Neuronal stem cell (in vitro differentiated cells): Measurements from ENCODE around the gene LAMA5.

Experiments
- DNase-seq: peaks from one replicate; pipeline ENCODE4 v3.0.0-alpha.2; 2013; ENCODE audit warnings: low spot score
- H2AFZ ChIP-seq: one replicate; pipeline ENCODE4 v1.6.1; 2013; ENCODE audit warnings: mild to moderate bottlenecking, low read length, inconsistent platforms
- H2AK5ac ChIP-seq: 2 replicates; pipeline ENCODE4 v1.6.1; 2013; ENCODE audit warnings: low read depth, mild to moderate bottlenecking, inconsistent platforms, low read length, moderate library complexity, mixed read lengths
- H2BK120ac ChIP-seq: 2 replicates; pipeline ENCODE4 v1.6.1; 2013; ENCODE audit warnings: low read depth, mild to moderate bottlenecking, inconsistent platforms, low read length, moderate library complexity, mixed read lengths
- H2BK12ac ChIP-seq: one replicate; pipeline ENCODE4 v1.6.1; 2013; ENCODE audit warnings: low read length, inconsistent platforms
- H2BK15ac ChIP-seq: 2 replicates; pipeline ENCODE4 v1.6.1; 2013; ENCODE audit warnings: mild to moderate bottlenecking, low read length, inconsistent platforms, mixed read lengths
- H2BK5ac ChIP-seq: one replicate; pipeline ENCODE4 v1.6.1; 2013; ENCODE audit warnings: inconsistent platforms, mild to moderate bottlenecking, low read length, moderate library complexity
- H3K14ac ChIP-seq: one replicate; pipeline ENCODE4 v1.6.1; 2013; ENCODE audit warnings: low read length, inconsistent platforms
- H3K18ac ChIP-seq: 2 replicates; pipeline ENCODE4 v1.6.1; 2013; ENCODE audit warnings: low read length, inconsistent platforms
- H3K23ac ChIP-seq: 2 replicates; pipeline ENCODE4 v1.6.1; 2013; ENCODE audit warnings: low read depth, mild to moderate bottlenecking, mixed read lengths, low read length, inconsistent platforms; ENCODE audit not compliant: poor library complexity
- H3K27ac ChIP-seq: replicated peaks from 3 replicates; pipeline ENCODE4 v1.5.1; 2013; ENCODE audit warnings: low read length, inconsistent platforms
- H3K27me3 ChIP-seq, 3 experiments: 2 replicates each; pipeline ENCODE4 v1.6.1; 2013; ENCODE audit warnings: low read length in 3 of 3, mild to moderate bottlenecking in 2 of 3, inconsistent platforms in 1 of 3, low read depth in 1 of 3, mixed read lengths in 1 of 3, moderate library complexity in 1 of 3; ENCODE audit not compliant: control insufficient read depth in 3 of 3, insufficient read depth in 3 of 3
- H3K36me3 ChIP-seq, 2 donors: replicated peaks in 1 of 2; 2 replicates each; pipeline ENCODE4 v1.6.1; 2013; ENCODE audit warnings: low read length in 2 of 2; ENCODE audit not compliant: control insufficient read depth in 2 of 2, insufficient read depth in 2 of 2
- H3K4ac ChIP-seq: 2 replicates; pipeline ENCODE4 v1.6.1; 2013; ENCODE audit warnings: inconsistent platforms, mild to moderate bottlenecking, low read length, moderate library complexity
- H3K4me1 ChIP-seq, 2 donors: 1 replicate in 1 of 2; 2 replicates in 1 of 2; pipeline ENCODE4 v1.6.1; 2013; ENCODE audit warnings: low read length in 2 of 2, low read depth in 1 of 2; ENCODE audit not compliant: control insufficient read depth in 2 of 2, insufficient read depth in 1 of 2
- H3K4me2 ChIP-seq: one replicate; pipeline ENCODE4 v1.6.1; 2013; ENCODE audit warnings: mild to moderate bottlenecking, low read length, inconsistent platforms; ENCODE audit not compliant: insufficient read depth, poor library complexity, severe bottlenecking
- H3K4me3 ChIP-seq, 2 donors: 2 replicates each; pipeline ENCODE4 v1.5.1; 2013; ENCODE audit warnings: low read length in 2 of 2, mild to moderate bottlenecking in 2 of 2, inconsistent platforms in 1 of 2, moderate library complexity in 1 of 2
- H3K79me1 ChIP-seq: one replicate; pipeline ENCODE4 v1.6.1; 2013; ENCODE audit warnings: low read depth, mild to moderate bottlenecking, inconsistent platforms, low read length, moderate library complexity
- H3K9ac ChIP-seq: one replicate; pipeline ENCODE4 v1.6.1; 2013; ENCODE audit warnings: mild to moderate bottlenecking, low read depth, low read length, inconsistent platforms; ENCODE audit not compliant: poor library complexity
- H3K9me3 ChIP-seq, 2 donors: replicated peaks in 1 of 2; 2 replicates each; pipeline versions ENCODE3 to v1.6.1; 2013; ENCODE audit warnings: low read length in 2 of 2, mild to moderate bottlenecking in 2 of 2, inconsistent platforms in 1 of 2, low read depth in 1 of 2, mixed read lengths in 1 of 2, moderate library complexity in 1 of 2; ENCODE audit not compliant: control insufficient read depth in 2 of 2, insufficient read depth in 1 of 2
- H4K8ac ChIP-seq: one replicate; pipeline ENCODE4 v1.6.1; 2013; ENCODE audit warnings: low read depth, mild to moderate bottlenecking, inconsistent platforms, low read length, moderate library complexity
- H4K91ac ChIP-seq: one replicate; pipeline ENCODE4 v1.6.1; 2013; ENCODE audit warnings: low read length, low read depth, mild to moderate bottlenecking, inconsistent platforms; ENCODE audit not compliant: poor library complexity
- WGBS, 2 donors: extraction: QIAGEN DNeasy Blood & Tissue Kit; methylation state at CpG; one replicate each; pipeline ENCODE4 v1.1.7; 2013; ENCODE audit warnings: missing lambda C conversion rate in 2 of 2, mixed read lengths in 1 of 2; ENCODE audit not compliant: insufficient read length in 2 of 2, insufficient replicate concordance in 1 of 2; ENCODE audit errors: extremely low coverage in 2 of 2; 5-methylcytosine and 5-hydroxymethylcytosine counted together

Gene LAMA5

GRCh38 chr20:62333820-62334595 lies 33.1 kb downstream of the LAMA5 start:
- Histone ChIP-seq H3K4me2 (no peak overlapping the region), H3K36me3 (peaks cover 53 to 61% of the 10 kb centered on the region in 2 donors), H3K27me3 (peaks cover 0 to 2% (median 0%) of the 10 kb centered on the region in 3 experiments)

GRCh38 chr20:62332989-62333819 lies 33.9 kb downstream of the LAMA5 start:
- Histone ChIP-seq H3K79me1 (peaks cover 13% of the 10 kb centered on the region), H3K27ac (no peak overlapping the region), H3K4ac (no peak overlapping the region), H2AFZ (no peak overlapping the region), H3K9ac (peak overlapping the region; percentile 44), H3K36me3 (peaks cover 61 to 66% of the 10 kb centered on the region in 2 donors), H4K8ac (no peak overlapping the region), H3K23ac (peak overlapping the region; percentile 17), H3K4me3 (no peak overlapping the region), H3K14ac (peak overlapping the region; percentile 38), H2BK120ac (no peak overlapping the region), H3K4me2 (no peak overlapping the region), H3K9me3 (peaks cover 0 to 5% of the 10 kb centered on the region in 2 donors), H3K4me1 (peaks cover 0 to 3% of the 10 kb centered on the region in 2 donors), H2AK5ac (no peak overlapping the region), H3K27me3 (peaks cover 0 to 2% (median 0%) of the 10 kb centered on the region in 3 experiments), H2BK12ac (peak overlapping the region; percentile 10), H2BK15ac (no peak overlapping the region), H2BK5ac (no peak overlapping the region), H3K18ac (no peak overlapping the region), H4K91ac (no peak overlapping the region)
- WGBS, 2 donors = no CpG with 5 or more reads among the region's 34 CpGs
- DNase-seq = no peak

More at GRCh38 chr20:62333820-62334595, 33.1 kb downstream of the LAMA5 start:
- Histone ChIP-seq H4K91ac (no peak overlapping the region), H2BK120ac (no peak overlapping the region), H2BK12ac (no peak overlapping the region), H3K4me1 (peaks cover 0 to 3% of the 10 kb centered on the region in 2 donors), H2AFZ (no peak overlapping the region), H3K18ac (no peak overlapping the region), H2AK5ac (no peak overlapping the region), H3K9me3 (peaks cover 0 to 5% of the 10 kb centered on the region in 2 donors), H3K79me1 (peaks cover 13% of the 10 kb centered on the region), H3K23ac (peak overlapping the region; percentile 65), H3K14ac (no peak overlapping the region), H3K4ac (no peak overlapping the region), H4K8ac (peak overlapping the region; percentile 17), H3K9ac (no peak overlapping the region), H3K27ac (no peak overlapping the region), H2BK15ac (no peak overlapping the region), H2BK5ac (no peak overlapping the region), H3K4me3 (peak overlapping the region in 1 of 2 donors; percentile 4)
- no peak for DNase-seq
- no CpG with 5 or more reads among the region's 37 CpGs for WGBS, 2 donors

- Histone ChIP-seq H3K4me1 (peaks cover 0 to 3% of the 10 kb centered on the region in 2 donors), H3K27ac (no peak overlapping the region), H3K4me2 (no peak overlapping the region), H4K91ac (no peak overlapping the region), H2BK5ac (no peak overlapping the region), H2BK15ac (no peak overlapping the region), H2BK120ac (no peak overlapping the region), H4K8ac (no peak overlapping the region), H3K4ac (no peak overlapping the region), H3K18ac (no peak overlapping the region), H3K9me3 (peaks cover 0 to 5% of the 10 kb centered on the region in 2 donors), H3K4me3 (no peak overlapping the region), H3K36me3 (peaks cover 66 to 69% of the 10 kb centered on the region in 2 donors), H3K9ac (peak overlapping the region; percentile 30), H3K23ac (no peak overlapping the region), H3K27me3 (peaks cover 0 to 2% (median 0%) of the 10 kb centered on the region in 3 experiments), H3K79me1 (peaks cover 12% of the 10 kb centered on the region), H2AK5ac (no peak overlapping the region), H2BK12ac (no peak overlapping the region), H2AFZ (no peak overlapping the region), H3K14ac (no peak overlapping the region)
- DNase-seq = no peak
- no CpG with 5 or more reads among the region's 16 CpGs for WGBS, 2 donors
Measured at GRCh38 chr20:62332421-62332820, 34.7 kb downstream of the LAMA5 start.

- DNase-seq = no peak
- no peak overlapping the region for H4K91ac ChIP-seq
- H2BK12ac ChIP-seq = no peak overlapping the region
- no peak overlapping the region for H3K14ac ChIP-seq
- H3K4me3 ChIP-seq = no peak overlapping the region
- H3K36me3 ChIP-seq = peaks cover 66 to 74% of the 10 kb centered on the region in 2 donors
- no CpG with 5 or more reads among the region's 19 CpGs for WGBS, 2 donors
- no peak overlapping the region for H2BK5ac ChIP-seq
- H3K4ac ChIP-seq = no peak overlapping the region
- H3K18ac ChIP-seq = no peak overlapping the region
- H3K9me3 ChIP-seq = peaks cover 0 to 5% of the 10 kb centered on the region in 2 donors
- no peak overlapping the region for H2AK5ac ChIP-seq
- no peaks in the 10 kb centered on the region for H3K27me3 ChIP-seq
- peaks cover 7% of the 10 kb centered on the region for H3K79me1 ChIP-seq
- H2BK15ac ChIP-seq = no peak overlapping the region
- no peak overlapping the region for H2BK120ac ChIP-seq
- peak overlapping the region; percentile 89 for H3K23ac ChIP-seq
- no peak overlapping the region for H3K4me2 ChIP-seq
- no peak overlapping the region for H2AFZ ChIP-seq
- H4K8ac ChIP-seq = no peak overlapping the region
- H3K9ac ChIP-seq = no peak overlapping the region
- no peak overlapping the region for H3K27ac ChIP-seq
- H3K4me1 ChIP-seq = no peaks in the 10 kb centered on the region
Measured at GRCh38 chr20:62331347-62331746, 35.8 kb downstream of the LAMA5 start.
